ENCODE measurements around the gene TCTA.
"Not testable (repeated sequence)": the region's sequence is repeated elsewhere in the genome, so short reads cannot be mapped to it uniquely, and the experiment has no call there.

The TCTA gene, protein sequence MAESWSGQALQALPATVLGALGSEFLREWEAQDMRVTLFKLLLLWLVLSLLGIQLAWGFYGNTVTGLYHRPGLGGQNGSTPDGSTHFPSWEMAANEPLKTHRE

DNA sequence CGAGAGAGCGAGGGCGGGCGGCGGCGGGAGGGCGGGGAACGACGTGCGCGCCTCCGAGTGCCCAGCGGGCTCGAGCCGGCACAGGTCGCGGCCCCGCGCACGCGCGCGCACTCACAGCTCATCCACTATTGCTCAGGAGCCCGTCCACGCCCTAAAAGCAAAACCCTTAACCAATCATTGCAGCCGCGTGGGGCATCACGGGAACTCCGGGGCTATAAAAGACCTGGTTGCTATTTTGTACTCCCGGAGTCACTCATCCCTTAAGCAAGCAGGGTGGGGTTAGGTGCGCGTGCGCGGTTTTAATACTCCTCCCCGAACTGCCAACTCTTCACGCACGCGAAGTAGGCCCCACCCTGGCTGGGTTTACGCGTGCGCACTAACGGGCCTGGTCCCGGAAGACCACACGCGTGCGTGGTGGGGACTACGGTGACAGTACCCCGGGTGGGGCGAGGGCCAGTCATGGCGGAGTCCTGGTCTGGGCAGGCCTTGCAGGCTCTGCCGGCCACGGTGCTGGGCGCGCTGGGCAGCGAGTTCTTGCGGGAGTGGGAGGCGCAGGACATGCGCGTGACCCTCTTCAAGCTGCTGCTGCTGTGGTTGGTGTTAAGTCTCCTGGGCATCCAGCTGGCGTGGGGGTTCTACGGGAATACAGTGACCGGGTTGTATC lies at the start of gene TCTA, which contains the start of gene RHOA:
Gene TCTA (plus strand): TSS at position 456 of the 664 bp plus-strand sequence. CDS start 4 bp downstream, at position 460.
Gene RHOA (minus strand): TSS at position 9 of the 664 bp plus-strand sequence. CDS start 36,387 bp downstream, outside the sequence.
- no peak for TF ChIP-seq ZNF274 (IDR thresholded peaks at IDR 0.05; ENCODE audit: low read depth, low read length)
- peak within 1 kb of the TSS; percentile 94 for H3K4me3 ChIP-seq (ENCODE audit: low read length)

DNA sequence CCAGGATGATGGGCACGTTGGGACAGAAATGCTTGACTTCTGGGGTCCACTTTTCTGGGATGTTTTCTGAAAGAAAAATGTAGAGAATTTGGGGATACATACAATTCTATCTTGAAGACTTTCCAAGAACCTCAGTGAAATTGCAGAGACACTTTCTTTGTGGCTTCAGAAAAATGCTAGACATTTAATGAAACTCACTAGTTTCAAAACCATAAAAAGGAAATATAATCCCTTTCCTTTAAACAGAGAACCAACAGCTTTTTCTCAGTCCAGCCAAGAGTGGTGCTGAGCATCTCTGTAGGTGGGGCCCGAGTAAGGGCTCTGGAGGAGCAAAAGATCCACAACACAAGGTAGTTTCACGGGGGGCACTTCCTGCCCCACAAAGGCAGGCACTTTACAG lies 49.7 kb upstream of the TCTA start:
- TF ChIP-seq ZNF274 (IDR thresholded peaks at IDR 0.05; ENCODE audit: low read depth, low read length) = no peak
- H3K4me3 ChIP-seq (ENCODE audit: low read length) = no peak overlapping the region

DNA sequence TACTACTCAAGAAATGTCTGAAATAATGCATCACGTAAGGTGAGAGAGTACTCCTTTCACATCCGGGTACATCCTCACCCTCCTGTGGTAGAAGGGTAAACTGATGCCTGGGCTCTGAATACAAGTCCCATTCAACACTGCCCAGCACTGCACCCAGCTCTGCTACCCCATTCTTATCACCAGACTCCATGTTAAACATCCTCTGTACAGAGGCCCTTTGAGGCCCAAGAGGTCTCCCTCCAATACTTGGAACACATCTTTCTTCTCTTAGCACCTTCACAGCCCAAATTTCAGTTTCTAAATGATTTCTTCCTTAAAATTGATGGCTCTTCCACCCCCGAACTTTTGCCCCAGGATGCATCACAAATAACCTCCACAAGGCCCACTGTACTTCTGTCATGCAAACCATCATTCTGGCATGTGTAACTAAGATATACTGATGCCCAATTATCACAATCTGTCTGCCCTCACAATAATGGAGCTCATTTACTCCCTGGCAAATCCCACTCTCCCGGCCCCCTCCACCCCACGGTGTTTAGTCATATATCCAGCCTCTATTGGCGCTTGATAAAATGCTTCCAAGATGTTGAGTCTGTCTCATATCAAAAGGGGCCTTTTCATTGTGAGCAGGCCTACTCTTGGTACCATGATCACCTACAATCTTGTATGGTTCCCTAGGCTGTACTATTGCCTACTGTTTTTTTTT lies 41.5 kb upstream of the TCTA start:
- H3K4me3 ChIP-seq (ENCODE audit: low read length) = no peak overlapping the region
- TF ChIP-seq ZNF274 (IDR thresholded peaks at IDR 0.05; ENCODE audit: low read depth, low read length) = no peak

DNA sequence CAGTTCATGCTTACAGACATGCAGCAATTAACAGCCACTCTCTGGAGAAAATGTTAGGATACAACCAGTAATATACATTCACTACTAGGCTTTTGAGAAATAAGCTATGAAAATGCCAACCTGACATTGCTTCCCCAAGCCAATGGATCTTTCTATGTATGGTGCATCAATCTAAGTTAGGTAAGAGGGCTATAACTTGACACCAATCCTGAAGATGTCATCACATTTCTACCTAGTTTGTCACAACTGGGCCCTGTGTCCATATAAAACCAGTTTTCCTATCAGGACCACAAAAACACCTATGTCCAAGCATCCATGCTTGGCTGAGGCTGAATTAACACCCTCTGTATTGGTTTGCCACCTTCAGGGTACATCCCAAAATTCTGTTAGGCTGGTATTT lies 40.3 kb upstream of the TCTA start:
- no peak for TF ChIP-seq ZNF274 (IDR thresholded peaks at IDR 0.05; ENCODE audit: low read depth, low read length)
- no peak overlapping the region for H3K4me3 ChIP-seq (ENCODE audit: low read length)

DNA sequence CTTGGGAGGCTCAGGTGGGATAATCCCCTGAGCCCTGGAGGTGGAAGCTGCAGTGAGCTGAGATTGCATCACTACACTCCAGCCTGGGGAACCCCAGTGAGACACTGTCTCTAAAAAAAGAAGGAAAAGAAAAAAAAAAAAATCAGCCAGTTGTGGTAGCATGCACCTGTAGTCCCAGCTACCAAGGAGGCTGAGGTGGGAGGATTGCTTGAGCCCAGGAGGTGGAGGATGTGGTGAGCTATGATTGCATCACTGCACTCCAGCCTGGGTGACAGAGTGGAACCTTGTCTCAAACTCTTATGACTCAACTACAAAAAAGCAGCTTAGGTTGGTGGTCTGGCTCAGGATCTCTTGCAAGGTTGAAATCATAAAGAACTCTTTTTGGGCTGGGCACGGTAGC lies 34.7 kb upstream of the TCTA start:
- TF ChIP-seq ZNF274 (IDR thresholded peaks at IDR 0.05; ENCODE audit: low read depth, low read length) = no peak
- no peak overlapping the region for H3K4me3 ChIP-seq (ENCODE audit: low read length)

DNA sequence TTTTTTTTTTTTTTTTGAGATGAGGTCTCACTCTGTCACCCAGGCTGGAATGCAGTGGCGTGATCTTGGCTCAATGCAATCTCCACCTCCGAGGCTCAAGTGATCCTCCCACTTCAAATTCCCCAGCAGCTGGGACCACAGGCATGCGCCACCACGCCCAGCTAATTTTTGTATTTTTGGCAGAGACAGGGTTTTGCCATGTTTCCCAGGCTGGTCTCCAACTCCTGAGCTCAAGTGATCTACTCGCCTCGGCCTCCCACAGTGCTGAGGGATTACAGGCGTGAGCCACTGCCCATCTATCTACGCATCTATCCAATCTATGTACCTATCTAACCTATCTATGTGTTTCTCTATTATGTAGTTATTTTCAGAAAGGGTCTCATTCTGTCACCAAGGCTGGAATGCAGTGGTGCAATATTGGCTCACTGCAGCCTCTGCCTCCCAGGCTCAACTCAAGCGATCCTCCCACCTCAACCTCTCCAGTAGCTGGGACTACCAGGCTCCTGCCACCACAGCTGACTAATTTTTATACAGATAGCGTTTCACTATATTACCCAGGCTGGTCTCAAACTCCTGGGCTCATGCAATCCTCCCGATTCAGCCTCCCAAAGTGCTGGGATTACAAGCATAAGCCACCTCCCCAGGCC lies 33.9 kb upstream of the TCTA start:
- H3K4me3 ChIP-seq (ENCODE audit: low read length) = no peak overlapping the region
- peak; percentile 59 for TF ChIP-seq ZNF274 (IDR thresholded peaks at IDR 0.05; ENCODE audit: low read depth, low read length)

DNA sequence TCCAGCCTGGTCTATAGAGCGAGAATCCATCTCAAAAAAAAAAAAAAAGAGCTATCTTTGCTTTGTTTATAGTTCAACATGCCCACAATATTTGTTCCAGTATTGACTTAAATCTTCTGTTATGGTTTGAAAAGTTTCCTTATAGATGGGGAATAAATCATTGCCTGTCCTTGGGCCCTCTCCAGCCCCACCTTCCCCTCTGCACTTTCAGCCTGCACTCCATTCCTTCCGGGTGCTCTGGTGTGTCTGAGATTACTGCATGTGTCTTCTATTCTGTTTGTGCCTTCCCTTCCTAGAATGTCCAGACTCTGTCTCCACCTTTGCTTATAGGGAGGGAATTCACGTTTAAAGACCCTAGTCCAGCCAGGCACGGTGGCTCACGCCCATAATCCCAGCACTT lies 28.8 kb upstream of the TCTA start:
- no peak for TF ChIP-seq ZNF274 (IDR thresholded peaks at IDR 0.05; ENCODE audit: low read depth, low read length)

DNA sequence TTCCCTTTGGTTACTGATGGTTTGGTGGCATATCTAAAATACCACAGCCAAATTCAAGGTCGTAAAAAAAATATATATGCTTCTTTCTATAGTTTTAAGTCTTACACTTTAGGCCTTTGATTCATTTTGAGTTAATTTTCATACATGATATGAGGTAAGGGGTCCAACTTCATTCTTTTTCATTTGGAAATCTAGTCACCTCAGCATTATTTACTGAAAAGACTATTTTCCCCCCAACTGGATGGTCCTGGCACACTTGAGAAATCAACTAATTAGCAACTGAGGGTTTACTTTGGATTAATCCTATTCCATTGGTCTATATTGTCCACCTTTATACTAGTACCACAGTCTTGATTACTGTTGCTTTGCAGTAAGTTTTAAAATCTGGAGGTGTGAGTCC lies 26.6 kb upstream of the TCTA start:
- TF ChIP-seq ZNF274 (IDR thresholded peaks at IDR 0.05; ENCODE audit: low read depth, low read length) = no peak
- H3K4me3 ChIP-seq (ENCODE audit: low read length) = no peak overlapping the region

More for the DNA sequence above, 28.8 kb upstream of the TCTA start:
- no peak overlapping the region for H3K4me3 ChIP-seq (ENCODE audit: low read length)

DNA sequence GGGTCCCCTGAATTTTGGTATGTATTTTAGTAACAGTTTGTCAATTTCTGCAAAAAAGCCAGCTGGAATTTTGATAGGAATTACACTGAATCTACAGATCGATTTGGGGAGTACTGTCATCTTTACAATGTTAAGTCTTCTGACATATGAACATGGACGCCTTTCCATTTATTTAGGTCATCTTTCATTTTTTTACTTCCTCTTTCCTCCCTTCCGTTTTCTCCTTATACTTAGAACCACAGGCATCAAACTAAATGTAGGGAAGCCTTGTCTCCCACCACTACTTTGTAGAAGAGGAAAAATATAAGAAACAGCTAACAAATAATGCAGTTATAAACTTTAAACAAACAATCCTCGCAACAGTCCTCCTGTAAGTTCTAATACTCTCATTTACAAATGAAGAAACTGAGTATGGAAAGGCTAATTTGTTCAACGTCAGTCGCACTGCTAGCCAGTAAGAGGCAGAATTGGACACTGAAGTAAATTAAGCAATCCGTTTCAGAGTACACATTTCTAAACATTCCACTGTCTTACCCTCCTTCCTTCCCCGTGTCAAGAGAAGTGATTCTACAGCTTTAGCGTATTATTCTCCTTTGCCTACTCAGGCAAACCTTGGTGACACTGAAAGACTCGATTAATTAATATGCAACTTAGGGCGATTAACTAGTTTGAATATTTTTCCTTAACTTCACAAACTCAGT lies 26.0 kb upstream of the TCTA start:
- TF ChIP-seq ZNF274 (IDR thresholded peaks at IDR 0.05; ENCODE audit: low read depth, low read length) = no peak
- H3K4me3 ChIP-seq (ENCODE audit: low read length) = no peak overlapping the region

DNA sequence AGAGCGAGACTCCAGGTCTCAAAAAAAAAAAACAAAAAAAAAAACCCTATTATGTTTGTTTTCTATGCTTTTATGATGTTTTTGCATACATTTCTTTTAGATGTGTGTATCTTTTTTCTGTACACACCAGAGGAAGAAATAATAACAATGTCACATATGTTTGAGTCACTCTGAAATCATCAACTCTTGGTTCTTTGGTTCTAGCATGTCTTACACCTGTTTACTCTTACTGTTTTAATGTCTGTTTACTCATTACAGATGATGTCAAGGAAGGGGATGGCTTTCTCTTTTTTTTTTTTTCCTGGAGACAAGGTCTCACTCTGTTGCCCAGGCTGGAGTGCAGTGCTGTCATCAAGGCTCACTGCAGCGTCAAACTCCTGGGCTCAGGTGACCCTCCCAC lies 24.5 kb upstream of the TCTA start:
- no peak overlapping the region for H3K4me3 ChIP-seq (ENCODE audit: low read length)
- TF ChIP-seq ZNF274 (IDR thresholded peaks at IDR 0.05; ENCODE audit: low read depth, low read length) = no peak

DNA sequence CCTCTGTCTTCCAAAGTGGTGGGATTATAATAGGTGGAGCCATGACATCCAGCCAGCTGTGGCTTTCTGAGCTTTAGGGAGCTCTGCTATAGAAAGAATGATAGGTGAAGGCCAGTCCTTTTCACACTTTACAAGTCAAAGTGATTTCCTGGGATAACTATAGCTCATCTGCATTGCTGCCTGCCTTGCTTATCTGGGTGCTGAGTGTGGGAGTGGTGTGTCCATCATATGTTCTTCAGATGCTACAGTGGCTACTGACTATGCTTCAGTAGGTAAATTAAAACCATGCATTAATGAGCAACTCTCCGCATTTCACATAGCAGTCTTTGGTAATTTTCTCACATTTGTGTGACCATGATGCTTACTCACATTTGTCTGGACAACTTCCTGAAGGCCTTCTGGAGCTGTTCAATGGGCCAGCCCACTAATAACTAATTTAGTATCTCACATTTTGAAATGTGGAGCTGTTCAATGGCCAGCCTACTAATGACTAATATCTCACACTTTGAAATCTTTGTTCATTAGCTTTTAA lies 23.9 kb upstream of the TCTA start:
- H3K4me3 ChIP-seq (ENCODE audit: low read length) = no peak overlapping the region
- no peak for TF ChIP-seq ZNF274 (IDR thresholded peaks at IDR 0.05; ENCODE audit: low read depth, low read length)

DNA sequence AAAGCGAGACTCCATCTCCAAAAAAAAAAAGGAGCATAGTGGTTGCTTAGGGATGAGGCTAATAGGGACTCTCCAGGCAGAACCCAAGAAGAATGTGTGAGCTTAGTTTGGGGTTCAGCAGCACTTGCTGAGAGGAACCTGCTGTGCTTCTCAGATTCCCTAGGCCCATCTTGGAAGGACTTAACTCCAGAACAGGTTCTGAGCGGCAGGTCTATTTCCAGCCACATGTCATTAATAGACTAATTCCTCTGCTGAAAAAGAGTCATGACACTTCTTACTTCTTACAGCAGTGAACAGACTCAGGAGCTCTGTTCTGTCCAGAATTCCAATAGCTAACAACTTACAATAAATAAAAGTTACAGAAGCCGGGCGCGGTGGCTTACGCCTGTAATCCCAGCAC lies 22.9 kb upstream of the TCTA start:
- TF ChIP-seq ZNF274 (IDR thresholded peaks at IDR 0.05; ENCODE audit: low read depth, low read length) = no peak
- no peak overlapping the region for H3K4me3 ChIP-seq (ENCODE audit: low read length)

DNA sequence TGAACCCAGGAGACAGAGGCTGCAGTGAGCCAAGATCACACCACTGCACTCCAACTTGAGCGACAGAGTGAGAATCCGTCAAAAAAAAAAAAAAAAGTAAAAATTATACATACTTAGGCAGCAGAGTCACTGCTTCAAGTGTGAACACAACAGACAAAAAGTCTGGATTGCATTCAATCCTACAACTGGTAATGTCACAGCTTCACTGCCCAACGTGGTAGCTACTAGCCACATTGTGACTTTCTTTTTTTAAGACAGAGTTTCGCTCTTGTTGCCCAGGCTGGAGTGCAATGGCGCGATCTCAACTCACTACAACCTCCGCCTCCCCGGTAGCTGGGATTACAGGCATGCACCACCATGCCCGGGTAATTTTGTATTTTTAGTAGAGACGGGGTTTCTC lies 20.9 kb upstream of the TCTA start:
- H3K4me3 ChIP-seq (ENCODE audit: low read length) = not testable (repeated sequence)

DNA sequence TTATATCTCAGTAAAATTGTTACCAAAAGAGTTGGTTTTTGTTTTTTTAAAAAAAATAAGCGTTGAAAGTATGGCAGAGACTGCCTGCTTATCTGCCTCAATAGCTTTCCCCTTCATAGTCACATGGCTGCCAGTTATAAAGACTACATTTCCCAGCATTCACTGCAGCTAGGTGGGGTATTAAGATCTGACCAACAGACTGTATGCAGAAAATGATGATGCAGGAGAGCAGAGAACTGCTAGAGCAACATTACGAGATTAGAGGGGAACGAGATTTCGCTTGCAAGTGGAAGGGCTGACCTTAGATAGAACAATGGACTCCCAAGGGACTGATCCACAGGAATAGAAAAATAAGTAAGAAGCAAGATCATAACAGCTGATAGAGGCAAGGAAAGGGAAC lies 14.8 kb upstream of the TCTA start:
- H3K4me3 ChIP-seq (ENCODE audit: low read length) = no peak overlapping the region
- TF ChIP-seq ZNF274 (IDR thresholded peaks at IDR 0.05; ENCODE audit: low read depth, low read length) = no peak
